ENCODE results near the gene CCDC149.
"Not testable (repeated sequence)": the region's sequence is repeated elsewhere in the genome, so short reads cannot be mapped to it uniquely, and the experiment has no call there.

CCDC149 gene

DNA sequence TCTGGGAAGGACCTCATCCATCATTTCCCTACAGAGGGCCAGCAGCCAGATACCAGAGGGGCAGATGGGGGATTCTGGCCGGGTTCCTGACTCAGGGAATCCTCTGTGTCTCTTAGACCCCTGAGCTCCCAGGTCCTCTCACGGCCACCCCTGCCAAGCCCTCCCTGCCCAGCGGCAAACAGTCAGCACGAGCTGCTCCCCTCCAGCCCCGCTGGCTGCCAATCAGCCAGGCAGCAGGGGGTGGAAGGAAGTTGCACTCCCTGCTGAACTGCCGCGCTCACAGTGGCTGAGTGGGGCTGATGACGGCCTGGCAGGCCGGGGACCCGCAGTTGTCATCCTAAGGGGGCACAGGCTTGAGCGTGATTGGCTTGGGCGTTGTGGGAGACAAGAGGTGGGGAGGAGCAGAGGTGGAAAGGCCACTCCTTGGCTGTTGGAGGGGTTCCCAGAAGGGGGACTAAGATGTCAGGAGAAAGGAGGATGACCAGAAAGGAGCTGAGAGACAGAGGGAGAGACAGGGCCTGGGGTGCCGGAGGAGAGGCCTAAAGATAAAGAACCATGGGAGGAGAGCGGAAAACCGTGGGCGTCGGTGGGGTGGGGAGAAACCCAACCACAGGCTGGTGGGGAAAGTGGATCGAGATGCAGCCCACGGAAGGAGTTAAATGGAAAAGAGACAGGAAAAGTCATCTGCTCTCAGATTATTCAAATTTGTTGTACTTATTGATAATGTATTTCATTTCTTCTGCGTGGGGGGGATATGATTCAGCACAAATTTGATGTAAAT is 4.4 kb upstream of the CCDC149 start:
- DNase-seq (ENCODE audit: low read depth), result no peak

DNA sequence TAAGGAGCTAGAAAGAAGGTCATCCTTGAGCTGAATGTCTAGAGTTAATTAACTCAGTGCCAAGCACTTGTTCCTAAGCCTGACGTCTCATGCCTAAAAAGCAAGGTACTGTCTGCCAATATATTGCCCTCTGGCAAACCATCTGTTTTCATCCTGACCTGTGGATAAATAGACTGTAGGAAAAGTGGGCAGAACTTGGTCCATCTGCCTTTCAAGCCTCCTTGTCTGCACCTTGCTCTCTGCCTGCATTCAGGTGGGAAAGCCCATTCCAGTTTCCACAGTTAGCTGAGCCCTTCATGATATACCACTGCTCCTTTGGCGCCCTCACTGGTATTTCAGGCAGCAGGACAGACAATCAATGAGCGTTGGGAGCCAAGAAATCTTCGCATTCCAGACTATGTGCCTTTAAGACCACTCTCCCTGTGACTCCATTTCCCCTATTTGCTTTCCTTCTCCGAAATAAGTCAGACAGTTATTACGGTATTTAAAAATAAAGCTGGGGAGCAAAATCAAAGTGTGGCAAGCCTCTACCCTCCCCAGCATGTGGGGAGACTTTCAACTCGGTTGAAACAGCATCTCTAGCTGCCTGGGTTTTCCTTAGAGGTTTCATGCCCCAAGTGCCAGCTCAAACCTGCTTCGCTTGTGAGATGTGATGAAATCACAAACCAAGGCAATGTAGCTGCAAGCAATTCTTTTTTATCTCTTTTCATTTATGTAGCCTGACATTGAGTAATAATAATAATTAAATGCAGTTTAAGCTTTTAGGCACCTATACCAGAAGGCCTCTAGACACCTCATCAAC is 2.5 kb upstream of the CCDC149 start:
- no peak for DNase-seq (ENCODE audit: low read depth)

DNA sequence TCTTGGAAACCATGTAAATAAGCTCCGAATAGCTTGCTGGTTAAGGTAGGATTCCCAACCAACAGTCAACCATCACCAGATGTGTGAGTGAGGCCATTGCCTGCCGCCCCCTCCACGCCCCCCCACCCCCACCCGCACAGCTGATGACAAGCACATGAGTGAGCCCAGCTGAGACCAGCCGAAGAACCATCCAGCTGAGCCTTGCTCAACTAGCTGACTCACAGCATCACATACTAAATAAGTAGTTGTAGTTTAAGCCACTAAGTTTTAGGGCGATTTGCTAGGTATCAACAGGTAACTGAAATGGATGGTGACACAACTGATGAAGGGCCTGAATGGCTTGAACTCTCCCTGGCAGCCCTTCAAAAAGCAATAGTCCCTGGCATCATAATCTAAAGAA is 1.6 kb upstream of the CCDC149 start:
- DNase-seq (ENCODE audit: low read depth), result no peak

DNA sequence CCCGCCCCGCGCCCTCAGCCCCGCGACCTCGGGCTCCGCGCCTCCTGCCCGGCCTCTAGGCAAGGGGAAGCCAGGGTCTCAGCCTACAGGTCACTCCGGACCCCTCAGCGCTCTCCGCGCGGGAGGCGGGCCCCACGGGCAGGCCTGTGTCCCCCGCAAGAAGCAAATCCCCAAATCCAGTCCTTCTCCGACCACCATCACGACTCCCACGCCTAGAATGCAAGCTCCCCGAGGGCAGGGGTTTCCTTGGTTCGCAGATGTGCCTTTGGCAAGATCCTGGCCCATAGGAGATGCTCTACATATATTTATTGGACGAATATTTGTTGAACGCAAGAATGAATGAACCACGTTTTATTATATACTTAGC is 260 bp upstream of the CCDC149 start:
- DNase-seq (ENCODE audit: low read depth), result no peak

DNA sequence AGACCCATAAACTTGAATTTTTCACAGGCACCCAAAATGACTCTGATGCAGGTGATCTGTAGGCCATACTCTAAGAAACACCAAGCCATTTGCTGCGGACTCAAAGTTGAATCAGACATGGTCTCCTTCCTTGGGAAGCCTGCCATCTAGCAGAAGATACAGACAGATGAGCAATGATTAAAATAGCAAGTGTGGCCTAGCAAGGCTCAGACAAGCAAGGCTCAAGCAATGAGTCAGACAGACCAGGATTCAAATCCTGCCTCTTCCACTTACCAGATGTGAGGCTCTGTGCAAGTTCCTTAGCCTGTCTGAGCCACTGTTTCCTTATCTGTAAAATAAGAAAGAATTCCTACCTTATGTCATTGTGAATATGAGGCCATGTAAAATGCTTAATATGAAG is 2.3 kb downstream of the CCDC149 start:
- DNase-seq (ENCODE audit: low read depth), result no peak

DNA sequence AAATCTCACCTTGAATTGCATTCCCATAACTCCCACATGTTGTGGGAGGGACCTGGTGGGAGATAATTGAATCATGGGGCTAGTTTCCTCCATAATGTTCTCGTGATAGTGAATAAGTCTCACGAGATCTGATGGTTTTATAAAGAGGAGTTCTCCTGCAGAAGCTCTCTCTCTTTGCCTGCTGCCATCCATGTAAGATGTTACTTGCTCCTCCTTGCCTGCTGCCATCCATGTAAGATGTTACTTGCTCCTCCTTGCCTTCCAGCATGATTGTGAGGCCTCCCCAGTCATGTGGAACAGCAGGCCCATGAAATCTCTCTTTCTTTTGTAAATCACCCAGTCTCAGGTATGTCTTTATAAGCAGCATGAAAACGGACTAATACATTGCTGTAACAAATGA is 3.2 kb downstream of the CCDC149 start:
- DNase-seq (ENCODE audit: low read depth), result not testable (repeated sequence)

DNA sequence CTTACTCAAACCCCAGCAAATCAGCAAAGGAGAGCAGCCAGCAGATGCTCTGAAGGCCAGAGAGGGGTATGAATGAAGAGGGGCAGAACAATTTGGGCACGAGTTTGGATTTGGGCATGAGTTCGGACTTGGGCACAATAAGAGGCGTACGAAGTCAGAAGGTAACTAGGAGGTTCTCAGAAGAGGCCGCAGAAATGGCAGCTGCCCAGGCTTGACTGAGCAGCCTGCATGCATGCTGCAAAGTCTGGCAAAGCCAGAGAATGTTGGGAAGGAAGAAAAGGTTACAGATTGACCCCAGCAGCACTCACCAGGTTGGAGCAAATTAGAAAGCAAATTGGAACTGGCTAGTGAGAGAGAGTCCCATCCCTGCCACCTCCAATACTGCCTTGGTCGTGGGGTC is 15.2 kb downstream of the CCDC149 start:
- DNase-seq (ENCODE audit: low read depth), result no peak

DNA sequence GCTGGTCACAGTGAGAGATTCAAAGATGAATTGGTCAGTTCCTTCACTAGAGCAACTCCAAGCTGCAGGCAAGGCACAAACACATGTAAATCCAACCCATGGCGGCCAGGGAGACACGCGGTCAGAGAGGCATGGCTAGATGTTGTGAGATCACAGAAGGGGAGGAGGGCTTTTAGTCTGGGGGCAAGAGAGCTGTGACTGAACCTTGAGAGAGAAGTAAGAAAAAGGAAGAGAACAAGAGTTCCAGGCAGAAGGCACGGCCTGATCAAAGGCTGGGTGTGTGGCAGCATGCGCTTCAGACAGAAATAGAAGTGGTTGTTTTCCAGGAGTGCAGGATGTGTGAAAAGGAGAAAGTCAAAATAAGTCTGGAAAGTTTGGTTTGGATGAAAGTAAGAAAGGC is 15.9 kb downstream of the CCDC149 start:
- DNase-seq (ENCODE audit: low read depth), result no peak

DNA sequence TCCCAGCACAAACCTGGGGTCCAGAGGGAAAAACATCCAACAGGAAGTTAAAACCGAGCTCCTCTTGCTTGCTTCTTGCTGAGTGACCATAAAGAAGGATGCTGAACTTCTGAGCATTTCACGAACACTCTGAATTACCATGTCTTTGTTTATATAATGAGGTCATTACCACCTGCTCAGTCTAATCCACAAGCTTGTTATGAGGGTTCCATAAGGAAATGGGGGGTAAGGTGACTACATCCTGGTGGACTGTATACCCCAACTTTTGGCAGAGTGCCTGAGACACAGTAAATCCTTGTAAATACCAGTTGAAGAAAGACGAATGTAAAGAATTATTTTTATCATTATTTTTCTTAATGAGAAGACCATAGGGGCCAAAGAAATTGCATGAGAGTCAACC is 16.8 kb downstream of the CCDC149 start:
- DNase-seq (ENCODE audit: low read depth), result no peak

DNA sequence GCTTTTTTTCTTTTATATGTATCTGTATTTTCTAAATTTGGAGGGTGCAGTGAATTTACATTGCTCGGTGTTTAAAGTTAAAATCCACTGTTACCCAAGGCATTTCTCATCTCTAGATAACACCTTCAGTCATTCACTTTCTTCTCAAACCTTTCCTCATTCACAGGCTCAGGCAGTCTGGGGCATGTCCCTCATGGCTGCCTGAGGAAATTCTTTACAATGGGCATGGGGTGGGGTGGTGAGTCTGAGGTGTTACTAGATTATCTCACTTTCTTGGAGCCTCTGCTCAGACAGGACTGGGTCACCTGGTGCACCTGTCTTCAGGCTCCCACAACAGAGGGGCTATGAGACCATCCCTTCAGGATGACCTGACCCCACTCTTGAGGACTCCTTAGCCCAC is 17.4 kb downstream of the CCDC149 start:
- DNase-seq (ENCODE audit: low read depth), result no peak

DNA sequence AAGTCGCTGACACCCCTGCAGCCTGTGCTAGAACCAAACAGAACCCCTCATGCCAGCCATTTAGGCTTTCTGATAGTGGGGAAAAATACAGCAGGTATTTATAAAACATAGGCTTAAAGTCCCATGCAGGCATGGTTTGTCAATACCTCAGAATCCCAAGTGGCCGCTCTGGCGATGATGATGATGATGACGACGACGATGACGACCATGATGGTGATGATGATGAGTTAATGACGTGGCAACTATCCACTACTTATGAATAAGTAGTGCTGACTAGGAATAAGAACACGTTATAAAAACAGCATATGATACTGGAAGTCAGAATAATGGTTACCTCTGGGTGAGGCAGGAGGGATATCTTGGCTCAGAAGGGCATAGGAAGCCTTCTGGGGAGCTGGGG is 18.0 kb downstream of the CCDC149 start:
- DNase-seq (ENCODE audit: low read depth), result no peak

DNA sequence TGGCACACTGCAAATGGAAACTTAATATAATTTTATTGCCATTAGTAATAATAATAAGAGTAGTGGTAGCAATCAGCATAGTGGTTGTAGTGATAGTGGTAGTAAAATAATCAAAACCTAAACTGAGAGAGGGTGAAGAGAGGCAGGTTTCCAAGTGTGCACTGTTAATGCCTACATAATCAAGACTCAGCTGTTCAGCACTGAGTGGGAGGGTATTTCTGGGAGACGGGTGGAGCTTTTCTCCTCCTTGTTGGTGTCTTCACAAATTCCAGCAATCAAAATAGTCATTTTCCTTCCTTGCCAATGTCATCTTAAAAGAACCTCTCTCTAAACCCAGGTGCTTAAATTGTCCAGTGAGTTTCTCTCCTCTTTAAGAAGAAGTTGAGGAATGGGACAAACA is 18.6 kb downstream of the CCDC149 start:
- DNase-seq (ENCODE audit: low read depth), result no peak

DNA sequence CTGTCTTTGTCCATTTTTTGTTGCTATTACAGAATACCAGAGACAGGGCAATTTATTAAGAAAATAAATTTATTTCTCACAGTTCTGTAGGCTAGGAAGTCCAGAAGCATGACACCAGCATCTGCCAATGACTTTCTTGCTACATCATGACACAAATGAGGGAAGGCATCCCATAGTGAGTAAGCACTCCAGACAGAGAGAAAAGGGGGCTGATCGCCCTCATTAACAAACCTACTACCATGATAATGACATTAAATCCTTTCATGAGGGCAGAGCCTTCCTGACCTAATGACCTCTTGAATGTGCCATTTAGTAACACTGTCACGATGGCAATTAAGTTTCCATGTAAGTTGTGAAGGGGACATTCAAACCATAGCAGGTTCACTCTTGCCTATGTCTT is 20.1 kb downstream of the CCDC149 start:
- DNase-seq (ENCODE audit: low read depth), result no peak

DNA sequence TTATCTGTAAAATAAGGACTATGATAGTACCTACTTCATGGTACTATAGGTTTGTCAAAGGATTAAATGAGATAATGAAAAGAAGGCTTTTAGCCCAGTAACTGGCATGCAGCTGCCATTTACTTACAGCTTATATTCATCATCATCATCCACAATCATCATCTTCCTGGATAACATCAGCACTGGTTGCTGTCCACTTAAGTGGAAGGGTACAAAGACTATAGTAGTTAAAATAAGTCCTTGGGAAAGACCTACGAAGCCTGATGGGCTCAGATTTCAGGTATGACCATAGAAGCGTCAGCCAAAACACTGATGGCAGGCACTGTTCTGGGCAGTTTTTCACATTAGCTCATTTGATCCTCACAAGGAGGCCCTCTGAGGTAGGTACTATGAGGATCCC is 20.6 kb downstream of the CCDC149 start:
- DNase-seq (ENCODE audit: low read depth), result no peak

DNA sequence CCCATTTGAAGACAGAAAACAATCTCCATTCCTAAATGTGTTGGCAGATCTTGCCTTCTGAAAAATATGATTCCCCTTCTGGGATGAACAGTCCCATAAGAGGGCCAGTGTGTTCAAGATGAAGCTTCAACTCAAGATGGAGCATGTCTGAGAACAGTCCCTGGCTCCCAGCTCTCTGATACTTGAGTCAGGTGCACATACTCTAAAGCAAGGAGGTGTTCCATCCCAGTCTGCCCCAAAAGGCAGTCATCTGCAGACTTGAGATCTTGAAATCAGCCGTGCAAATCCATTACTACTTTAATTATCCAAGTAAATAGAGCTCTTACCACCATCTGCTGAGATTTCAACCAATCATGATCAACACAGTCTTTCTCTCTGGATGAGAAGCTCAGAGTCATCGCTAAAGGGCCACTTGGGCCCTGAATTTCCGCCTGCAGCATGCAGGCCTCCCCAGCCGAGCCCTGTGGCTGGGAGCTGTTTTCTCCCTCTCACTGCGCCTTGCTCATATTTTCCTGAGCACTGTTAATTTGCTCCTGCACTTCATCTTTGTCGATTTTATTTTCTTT is 22.2 kb downstream of the CCDC149 start:
- no peak for DNase-seq (ENCODE audit: low read depth)

DNA sequence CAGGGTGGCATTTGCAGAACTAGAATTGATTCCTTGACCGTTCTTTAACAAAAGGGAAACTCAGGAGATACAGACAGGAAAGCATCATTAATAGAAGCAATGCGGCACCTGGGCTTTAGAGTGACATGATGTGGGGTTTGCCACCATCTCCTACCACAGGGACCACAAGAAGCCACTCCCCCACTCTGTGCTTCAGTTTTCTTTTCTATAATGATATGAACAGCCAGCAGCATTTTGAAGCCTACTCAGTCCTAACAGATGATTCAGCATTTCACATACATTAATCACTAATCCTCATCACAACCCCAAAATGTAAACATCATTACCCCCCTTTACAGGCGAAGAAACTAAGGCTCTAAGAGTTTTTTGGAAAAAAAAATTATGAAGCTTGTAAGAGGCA is 22.9 kb downstream of the CCDC149 start:
- no peak for DNase-seq (ENCODE audit: low read depth)

DNA sequence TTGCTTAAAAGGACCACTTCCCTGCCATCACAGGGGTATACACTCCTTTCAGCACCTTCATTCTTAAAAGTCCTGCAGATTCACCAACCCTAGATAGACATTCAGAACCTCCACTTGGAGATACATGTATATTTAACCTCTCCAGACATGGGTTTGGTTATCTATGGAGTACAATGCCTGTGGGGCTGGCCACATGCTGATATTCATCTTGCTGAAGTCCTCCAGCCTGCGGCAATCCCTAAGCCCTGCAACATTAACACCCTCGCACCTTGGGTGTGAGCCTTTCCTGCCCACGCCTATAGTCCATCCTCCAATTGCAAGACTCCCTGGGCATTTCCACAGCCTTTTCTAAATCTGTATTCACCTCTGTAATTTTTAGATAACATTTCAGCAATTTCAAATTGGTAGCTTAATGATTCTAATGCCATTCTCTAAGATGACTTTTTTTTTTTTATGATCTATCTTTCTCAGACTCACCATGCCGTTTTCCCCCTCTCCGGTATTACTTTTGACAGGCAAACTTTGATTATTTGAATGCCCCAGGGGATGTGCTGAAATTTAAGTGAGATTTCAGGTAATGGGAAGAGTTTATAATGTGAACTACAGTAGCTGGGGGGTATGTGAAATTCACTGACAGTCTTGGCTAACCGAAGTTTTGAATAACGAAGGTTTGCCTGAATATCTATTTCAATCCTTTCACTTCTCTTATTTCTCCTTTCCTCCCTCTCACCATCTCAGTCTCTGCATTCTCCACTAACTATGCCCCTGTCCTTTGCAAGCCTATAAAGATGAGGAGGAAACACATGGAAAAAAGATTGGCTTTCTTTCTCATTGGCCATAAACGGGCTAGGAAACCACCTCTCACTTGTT is 24.1 kb downstream of the CCDC149 start:
- DNase-seq (ENCODE audit: low read depth), result no peak

DNA sequence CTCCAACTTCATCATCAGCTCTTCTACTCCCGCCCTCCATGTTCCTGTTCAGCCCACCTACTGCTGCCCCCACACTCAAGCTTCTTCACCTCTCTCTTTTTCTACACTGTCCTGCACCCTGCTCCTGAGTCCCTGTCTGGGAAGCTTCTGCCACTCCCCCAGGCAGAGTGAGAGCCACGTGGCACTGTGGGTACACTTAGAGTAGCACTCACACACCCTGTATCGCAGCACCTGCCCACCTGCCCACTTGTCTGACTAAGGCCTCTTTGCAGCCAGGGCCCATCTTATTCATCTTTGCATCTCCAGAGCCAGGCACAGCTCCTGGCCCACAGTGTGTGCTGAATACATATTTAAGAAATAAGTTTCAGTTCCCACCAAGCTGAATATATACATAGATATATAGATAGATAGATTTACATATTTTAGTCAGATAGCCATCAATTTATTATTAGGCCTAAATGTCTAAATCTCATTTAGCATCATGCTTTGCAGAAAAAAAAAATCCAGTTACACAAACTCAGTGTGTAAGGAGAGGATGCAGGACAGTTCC is 24.9 kb downstream of the CCDC149 start:
- no peak for DNase-seq (ENCODE audit: low read depth)

DNA sequence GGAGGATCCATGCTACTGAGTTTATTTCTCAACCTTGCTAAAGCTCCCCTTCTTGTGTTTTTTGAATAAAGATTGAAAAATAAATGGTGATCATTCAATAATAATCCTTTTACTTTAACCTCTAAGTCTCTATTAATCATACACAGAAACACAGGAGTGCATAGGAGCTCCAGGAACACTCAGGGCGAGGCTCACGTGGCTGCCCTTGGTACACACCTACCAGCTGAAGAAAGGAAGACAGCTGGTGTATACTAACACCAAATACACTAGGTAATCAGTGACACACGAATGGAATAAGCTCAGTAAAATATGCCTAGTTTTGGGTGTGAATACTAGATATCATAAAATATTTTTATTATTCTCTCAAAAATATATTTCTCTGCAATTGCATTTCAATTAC is 26.2 kb downstream of the CCDC149 start:
- no peak for DNase-seq (ENCODE audit: low read depth)

DNA sequence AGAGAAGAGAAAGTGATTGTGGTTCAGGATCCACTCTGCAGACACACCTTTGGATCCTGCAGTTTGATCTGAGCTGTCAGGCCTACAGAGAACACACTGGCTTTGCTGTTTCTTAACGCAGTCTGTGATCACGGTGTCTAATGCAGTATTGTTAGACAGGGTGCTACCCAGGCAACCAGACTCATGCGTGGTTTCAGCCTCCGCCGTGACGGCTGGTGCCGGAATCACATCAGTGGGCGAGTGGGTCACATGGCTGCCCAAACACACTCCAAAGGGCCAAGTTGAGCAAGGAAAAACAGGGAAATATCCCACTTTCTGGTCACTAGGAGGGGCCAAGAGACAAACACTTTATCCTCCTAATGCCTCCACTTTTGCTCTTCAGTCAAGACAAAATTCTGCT is 27.5 kb downstream of the CCDC149 start:
- DNase-seq (ENCODE audit: low read depth), result no peak

DNA sequence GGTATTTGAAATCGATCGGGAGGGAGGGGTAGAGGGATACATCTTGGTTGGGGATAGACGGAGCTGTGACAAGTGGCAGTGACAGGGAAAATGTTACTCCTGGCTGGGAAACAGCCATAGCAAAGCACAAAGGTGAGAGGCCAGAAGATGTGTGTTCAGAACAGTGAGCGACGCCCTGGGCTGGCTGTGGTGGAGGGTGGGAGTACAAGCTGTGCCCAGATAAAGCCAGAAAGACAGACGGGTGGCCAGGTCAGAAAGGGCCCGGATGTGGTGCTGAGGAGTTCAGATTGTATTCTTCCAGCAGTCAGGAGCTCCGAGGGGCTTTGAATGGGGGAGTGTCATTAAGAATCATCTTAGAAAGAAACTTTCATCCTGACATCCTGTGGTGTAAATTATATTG is 27.9 kb downstream of the CCDC149 start:
- DNase-seq (ENCODE audit: low read depth), result no peak

DNA sequence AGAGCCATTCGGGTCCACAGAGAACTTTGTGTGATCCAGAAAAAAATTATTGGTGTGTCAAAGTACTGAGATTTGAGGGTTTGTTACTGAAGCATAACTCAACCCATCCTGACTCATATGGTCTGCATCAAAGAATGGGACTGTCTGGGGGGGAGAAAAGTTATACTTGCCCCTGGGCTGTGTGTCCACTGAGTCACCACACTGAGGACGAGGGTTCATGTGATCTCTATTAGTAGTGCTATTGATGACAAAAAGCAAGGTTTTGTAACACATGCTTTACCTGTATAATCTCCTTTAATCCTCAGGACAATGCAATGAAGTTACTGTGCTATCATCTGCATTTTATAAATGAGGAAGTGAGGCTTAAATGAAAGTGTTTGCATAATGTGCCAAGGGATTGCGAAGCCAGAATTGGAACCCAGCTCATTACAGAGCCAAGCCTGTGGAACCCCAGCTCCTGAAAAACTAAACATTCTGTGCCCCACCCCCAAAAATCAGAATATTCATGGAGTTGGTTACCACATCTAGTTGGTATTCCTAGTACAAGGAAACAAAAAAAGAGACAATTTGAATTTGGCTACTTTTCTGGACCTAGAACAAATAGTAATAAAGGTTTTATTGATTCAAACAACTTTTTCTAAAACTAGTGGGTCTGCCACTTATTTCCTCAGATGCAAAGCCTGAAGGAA is 31.2 kb downstream of the CCDC149 start:
- no peak for DNase-seq (ENCODE audit: low read depth)
